Endometrial microvascular endothelial cells (primary cell): ENCODE measurements around the gene GSDME. TPM values are rescaled to one million over a fixed set of nuclear protein-coding genes. Genes with fewer than 3 reads are reported as not detected.

Experiments used
- in situ Hi-C: cut with HindIII; loops from 2 replicates; pipeline ENCODE4 v1.10.0; 2017; ENCODE audit warnings: low sequenced_read_pairs, low pct_unique_long_range_greater_than_20kb; ENCODE audit errors: inconsistent ontology term
- total RNA-seq: library from RNA; depleted of rRNA; stranded (reverse); fragments of >200 nt; gene quantifications from one replicate; pipeline ENCODE4 v1.2.3, GENCODE V29; 2015; ENCODE audit errors: inconsistent ontology term

The GSDME gene
- total RNA-seq, 1 donor from 2014 or later = 46.1 TPM

DNA sequence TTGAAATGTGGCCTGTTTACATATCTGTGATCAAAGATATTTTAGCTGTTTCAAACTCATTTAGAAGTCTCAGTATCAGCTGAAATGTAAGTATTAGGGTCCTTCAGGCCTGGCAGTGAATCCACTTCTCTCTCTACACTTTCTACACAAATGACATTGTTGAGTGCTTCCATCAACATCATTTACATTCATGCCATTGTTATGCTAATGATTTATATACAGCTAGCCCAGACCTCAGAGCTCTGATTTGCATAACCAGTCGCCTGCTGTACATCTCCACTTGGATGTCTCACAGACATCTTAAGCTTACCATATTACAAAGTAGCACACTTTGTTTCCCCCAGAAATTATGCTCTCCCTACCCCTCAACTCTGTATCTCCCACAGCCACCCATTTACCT lies 71.6 kb downstream of the GSDME start:
- in situ Hi-C loops = no loop called here

DNA sequence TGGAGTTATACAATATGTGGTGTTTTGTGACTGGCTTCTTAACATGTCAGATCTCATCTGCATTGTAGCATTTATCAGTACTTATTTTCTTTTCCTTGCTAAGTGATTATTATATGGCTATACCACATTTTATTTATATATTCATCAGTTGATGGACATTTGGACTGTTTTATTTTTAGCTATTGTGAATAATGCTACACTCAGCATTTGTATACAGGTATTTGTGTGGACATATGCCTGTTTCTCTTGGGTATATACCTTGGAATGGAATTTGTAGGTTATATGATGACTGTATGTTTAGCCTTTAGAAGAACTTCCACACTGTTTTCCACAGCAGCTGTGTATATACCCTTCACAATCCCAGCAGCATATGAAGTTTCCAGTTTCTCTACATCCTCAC lies 86.5 kb downstream of the GSDME start:
- in situ Hi-C loops = no loop called here

DNA sequence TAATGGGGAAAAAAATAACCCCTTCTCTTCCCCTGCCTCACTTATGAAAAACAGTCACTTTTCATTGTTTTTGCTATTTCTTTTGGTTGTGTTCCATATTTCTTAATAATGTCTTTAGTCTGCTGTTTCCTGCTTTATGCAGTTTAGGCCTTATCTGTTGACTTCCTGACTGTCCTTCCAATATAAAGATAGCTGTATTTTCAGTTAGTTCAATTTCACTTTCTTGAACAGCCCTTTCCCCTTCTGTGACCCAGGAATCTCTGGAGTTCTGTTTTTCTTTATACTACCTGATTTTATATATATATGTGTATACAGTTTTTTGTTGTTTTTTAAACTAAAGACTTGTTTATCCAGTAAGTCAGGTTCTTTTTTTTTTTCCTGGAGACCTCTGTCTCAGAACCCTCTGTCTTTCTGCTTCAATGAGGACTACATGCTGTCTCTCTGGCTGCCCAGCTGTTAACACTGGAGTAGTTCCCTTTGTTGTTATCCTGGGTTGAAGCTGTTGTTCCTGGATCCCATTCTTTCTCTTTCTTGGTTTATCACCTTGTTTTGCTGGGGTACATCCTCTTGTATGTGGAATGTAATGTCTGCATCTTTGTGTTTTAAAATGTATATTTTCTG lies 87.2 kb downstream of the GSDME start:
- in situ Hi-C loops = no loop called here

DNA sequence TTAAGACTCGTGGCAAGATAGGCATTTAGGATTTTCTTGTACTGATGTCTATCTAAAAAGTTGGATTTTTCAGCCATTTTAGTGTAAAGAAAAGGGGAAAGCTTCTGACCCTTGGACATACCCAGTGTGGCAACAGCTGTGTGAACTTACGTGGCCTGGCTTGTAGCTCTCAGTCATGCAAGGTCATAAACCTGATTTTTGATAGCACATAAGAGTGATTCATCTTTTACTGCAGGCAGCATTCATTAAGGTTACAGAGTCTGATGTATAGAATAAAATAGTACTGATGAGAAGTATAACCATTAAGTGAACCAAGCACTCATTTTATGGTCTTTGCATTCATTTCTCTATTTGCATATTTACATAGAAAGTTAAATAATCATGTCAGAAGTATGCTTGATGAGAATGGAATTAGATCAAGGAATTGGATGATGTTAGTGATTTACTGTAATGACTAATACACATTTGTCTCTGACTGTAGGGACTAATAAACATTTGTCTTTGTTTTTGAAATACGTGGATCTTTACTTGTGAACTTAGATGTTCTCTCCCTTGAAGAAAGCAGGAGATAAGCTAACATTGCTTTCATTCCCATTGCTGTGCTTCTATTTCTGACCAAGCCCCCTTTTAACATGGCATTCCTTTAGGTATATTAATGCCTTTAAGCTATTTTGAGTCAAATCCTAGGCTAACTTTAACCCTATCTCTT lies 88.2 kb downstream of the GSDME start:
- in situ Hi-C loops = no loop called here

DNA sequence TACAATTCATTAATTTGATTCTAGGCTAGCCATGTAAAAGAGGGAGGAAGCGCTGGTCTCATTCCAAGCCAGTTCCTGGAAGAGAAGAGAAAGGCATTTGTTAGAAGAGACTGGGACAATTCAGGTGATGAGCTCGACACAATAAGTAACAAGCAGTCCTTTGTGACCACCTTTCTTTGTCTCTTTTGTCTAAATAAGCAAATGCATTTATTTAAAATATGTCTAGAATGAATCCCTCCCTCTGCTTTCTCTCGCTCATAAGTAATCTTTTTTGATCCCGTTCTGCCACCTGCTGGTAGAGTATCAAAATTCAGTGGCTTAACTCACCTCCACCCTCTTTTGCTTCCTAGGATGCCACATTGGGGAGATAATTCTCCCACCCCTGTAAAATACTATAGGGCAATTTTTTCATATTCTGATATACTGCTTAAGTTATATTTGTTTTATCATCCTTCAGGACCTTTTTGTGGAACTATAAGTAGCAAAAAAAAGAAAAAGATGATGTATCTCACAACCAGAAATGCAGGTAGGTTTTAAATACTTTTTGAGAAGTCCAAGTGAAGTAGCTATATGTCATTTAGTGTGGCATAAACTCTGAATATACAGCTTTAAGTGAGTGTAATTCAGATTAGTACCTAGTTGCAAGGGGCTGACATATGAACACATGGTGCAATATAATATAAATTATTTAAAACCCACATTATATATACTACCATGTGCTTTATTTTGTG lies 91.5 kb downstream of the GSDME start:
- in situ Hi-C loops = no loop called here

DNA sequence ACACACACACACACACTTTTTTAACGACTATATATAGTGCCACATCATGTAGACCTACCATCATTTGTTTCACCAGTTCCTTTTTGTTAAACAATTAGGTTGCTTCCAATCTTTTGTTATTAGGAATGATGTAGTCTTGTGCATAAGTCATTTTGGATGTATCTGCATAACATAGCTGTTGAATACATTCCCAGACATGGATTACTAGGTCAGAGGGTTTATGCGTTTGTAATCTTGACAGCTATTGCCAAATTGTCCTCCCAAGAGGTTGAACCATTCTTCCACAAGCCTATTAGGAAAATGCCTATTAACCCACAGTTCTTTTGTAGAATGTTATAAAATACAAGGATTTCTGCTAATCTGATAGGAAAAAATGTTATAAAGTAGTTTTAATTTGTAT lies 96.7 kb downstream of the GSDME start:
- in situ Hi-C loops = no loop called here

DNA sequence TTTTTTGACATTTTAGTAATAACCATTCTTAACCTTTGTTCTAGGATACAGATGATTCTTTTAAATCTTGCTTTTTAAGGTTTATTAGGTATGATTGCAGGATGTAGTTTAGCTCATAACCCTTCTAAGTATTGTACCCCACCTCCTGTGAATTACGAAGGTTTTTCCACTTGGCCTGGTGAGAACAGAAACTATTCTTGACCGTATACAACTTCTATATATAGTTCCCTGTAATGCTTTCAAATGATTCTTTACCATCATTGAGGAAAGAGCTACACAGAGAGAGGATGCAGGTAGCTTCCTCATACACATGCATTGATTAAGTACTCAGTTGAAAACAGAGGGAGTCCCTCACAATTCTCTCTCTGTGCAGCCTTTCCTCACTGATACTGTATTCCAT lies 97.8 kb downstream of the GSDME start:
- in situ Hi-C loops = no loop called here

DNA sequence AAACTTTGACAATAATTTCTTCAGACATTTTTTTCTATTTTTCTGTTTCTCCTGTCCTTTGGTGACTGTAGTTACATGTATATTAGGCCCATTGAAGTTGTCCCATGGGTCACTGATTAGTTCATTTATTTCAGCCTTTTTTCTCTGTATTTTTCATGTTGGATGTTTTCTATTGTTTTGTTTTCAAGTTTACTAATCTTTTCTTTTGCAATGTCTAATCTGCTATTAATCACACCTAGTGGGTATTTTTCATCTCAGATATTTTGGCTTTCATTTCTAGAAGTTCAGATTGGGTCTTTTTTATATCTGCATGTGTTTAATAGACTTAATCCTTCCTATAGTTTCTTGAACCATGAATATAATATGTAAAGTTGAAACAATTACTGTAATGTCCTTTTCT lies 99.3 kb downstream of the GSDME start:
- in situ Hi-C loops = no loop called here

DNA sequence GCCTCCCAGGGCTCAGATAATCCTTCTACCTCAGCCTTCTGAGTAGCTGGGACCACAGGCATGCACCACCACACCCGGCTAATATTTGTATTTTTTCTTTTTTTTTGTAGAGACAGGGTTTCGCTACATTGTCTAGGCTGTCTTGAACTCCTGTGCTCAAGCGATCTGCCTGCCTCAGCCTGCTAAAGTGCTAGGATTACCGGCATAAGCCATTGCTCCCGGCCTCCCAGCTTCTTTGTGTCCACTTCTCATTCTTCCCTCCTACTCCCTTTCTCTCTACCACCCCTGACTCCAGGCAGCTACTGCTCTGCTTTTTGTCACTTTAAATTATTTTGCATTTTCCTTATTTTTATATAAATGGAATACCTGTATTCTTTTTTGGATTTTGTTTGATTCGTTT lies 100.7 kb downstream of the GSDME start:
- in situ Hi-C loops = no loop called here

DNA sequence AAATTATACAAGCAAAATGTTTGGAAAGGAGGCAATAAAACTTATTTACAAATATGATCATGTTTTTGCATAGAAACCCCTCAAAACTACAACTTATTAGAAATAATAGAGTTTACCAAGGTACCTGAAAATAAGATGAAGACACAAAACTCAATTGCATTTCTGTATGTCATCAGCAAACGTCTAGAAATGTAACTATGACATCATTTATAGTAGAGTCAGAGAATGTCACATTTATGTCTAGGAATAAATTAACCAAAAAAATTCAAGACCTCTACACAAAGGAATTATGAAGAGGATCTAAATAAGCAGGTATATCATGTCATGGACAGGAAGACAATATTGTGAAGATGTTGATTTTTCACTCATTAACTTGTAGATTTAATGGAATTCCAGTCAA lies 103.0 kb downstream of the GSDME start:
- in situ Hi-C loops = no loop called here

DNA sequence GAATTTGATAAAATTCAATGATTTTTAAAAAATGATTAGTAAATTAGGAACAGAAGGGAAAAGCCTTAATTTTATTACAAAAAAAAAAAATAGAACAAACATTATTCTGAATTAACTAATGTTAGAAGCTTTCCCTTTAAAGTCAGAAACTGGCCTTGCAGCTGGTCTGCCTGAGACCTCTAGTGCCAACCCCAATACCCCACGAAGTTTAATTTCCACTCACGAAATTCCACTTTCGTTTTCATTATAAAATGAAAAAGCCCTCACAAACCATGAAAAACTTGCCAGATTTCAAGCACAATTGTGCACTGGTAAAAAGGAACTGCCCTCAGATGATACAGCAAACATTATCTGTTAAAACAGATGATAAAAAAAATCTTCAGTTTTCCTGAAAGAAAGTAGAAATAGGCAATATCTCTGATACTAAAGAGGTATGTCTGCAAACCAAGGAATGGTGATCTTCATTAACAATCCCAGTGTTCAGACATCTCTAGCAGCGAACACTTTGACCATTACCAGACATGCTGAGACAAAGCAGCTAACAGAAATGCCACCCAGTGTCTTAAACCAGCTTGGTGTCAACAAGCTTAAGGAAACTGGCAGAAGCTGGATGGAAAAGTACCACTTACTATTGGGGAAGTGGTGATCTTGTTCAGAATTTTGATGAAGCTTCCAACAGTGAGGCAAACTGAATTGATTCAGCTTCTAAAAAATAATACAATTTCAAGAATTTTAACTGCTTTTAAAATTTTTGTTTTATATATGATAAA lies 103.8 kb downstream of the GSDME start:
- in situ Hi-C loops = no loop called here

DNA sequence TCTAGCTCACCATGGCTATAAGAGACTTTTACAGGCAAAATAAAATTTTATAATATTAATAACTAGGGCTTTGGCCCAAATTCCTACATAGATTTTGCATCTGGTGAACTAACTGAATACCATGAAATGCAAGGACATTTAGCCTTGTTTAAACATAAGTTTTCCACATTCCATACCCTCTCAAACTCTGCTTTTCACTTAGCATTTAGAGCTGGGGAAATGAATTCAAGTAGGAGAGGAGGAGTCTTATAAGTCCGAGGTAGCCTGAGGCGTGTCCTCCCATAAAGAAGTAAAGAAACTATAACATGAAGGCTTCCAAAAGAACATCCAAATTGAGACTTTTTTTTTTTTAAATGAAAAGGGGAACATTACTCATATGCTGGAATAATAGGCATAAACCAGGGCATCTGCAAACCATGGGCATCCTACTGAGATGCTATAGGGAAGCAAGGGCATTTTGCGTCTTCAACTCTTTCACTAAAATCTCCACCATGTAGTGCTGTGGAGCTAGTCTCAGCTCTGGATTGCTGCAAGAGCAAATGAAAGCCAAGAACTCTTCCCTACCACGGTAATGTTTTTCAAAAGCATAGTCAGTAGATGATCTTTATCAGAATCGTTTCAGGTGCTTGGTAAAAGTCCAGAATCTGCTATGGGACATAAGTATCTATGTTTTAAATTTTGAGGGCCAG lies 104.9 kb downstream of the GSDME start:
- in situ Hi-C loops = no loop called here

Other genes with a start within 250 kb of the GSDME start
- gene PALS2, start 184.0 kb downstream of the GSDME start, total RNA-seq = 11.2 TPM
- 20.3 TPM for gene OSBPL3, start 222.7 kb upstream of the GSDME start, total RNA-seq